ENCODE results near the gene FGF1.

Gene FGF1

DNA sequence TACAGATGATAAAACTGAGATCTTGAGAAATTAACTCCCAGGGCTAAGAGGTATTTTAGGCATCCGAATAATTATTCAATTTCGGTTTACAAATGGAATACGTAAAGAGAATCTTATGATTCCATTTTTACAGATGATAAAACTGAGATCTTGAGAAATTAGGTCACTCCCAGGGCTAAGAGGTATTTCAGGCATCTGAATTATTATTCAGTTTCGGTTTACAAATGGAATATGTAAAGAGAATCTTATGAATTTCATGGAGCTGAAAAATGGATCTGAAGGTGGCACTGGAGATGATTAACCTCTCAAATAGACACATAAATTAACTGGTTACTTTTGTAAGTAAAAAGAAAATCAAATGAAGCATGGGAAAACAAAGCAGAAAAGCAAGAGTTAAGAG is 44.2 kb downstream of the FGF1 start:
- Histone ChIP-seq H3K36me3 (ENCODE audit: control insufficient read depth in 1 of 2, insufficient read depth in 2 of 2, low read depth in 1 of 2, low read length in 2 of 2) (no peaks in the 10 kb centered on the region), H3K4me3 (ENCODE audit: insufficient read depth in 1 of 2, low read depth in 1 of 2, low read length in 2 of 2) (no peak overlapping the region), H4K91ac (ENCODE audit: low read length) (no peak overlapping the region), H3K79me1 (replicated peaks; ENCODE audit: low read length, poor library complexity, severe bottlenecking) (no peaks in the 10 kb centered on the region), H2AK5ac (ENCODE audit: low read length, severe bottlenecking) (peak overlapping the region; percentile 91), H3K9me3 (ENCODE audit: control insufficient read depth, low read length) (no peaks in the 10 kb centered on the region), H2BK15ac (ENCODE audit: low read depth, poor library complexity, severe bottlenecking) (no peak overlapping the region), H3K4me1 (ENCODE audit: control insufficient read depth, insufficient read depth, low read depth, low read length) (peaks cover 12% of the 10 kb centered on the region), H3K27me3 (ENCODE audit: control insufficient read depth in 1 of 2, insufficient read depth in 1 of 2, low read length in 2 of 2) (no peaks in the 10 kb centered on the region), H4K8ac (ENCODE audit: low read length) (no peak overlapping the region), H2AFZ (ENCODE audit: low read depth, low read length) (no peak overlapping the region), H2BK120ac (ENCODE audit: low read depth, low read length) (no peak overlapping the region), H3K4me2 (ENCODE audit: low read length, poor library complexity, severe bottlenecking) (no peak overlapping the region), H2BK12ac (ENCODE audit: low read length in 2 of 2) (peak overlapping the region in 1 of 2 experiments; percentile 91), H3K23ac (ENCODE audit: low read length in 2 of 2) (no peak overlapping the region), H3K14ac (ENCODE audit: low read length in 2 of 2) (no peak overlapping the region), H3K27ac (ENCODE audit: low read length, poor library complexity, severe bottlenecking) (no peak overlapping the region), H3K9ac (ENCODE audit: low read length) (no peak overlapping the region), H2BK5ac (ENCODE audit: low read depth, low read length, poor library complexity, severe bottlenecking) (no peak overlapping the region), H3K18ac (ENCODE audit: low read depth in 1 of 2, low read length in 2 of 2) (no peak overlapping the region), H3K4ac (ENCODE audit: low read depth in 1 of 2, low read length in 2 of 2) (no peak overlapping the region)
- DNase-seq, result no peak
- WGBS, result 100% methylated on average over 4 of the region's 4 CpGs

DNA sequence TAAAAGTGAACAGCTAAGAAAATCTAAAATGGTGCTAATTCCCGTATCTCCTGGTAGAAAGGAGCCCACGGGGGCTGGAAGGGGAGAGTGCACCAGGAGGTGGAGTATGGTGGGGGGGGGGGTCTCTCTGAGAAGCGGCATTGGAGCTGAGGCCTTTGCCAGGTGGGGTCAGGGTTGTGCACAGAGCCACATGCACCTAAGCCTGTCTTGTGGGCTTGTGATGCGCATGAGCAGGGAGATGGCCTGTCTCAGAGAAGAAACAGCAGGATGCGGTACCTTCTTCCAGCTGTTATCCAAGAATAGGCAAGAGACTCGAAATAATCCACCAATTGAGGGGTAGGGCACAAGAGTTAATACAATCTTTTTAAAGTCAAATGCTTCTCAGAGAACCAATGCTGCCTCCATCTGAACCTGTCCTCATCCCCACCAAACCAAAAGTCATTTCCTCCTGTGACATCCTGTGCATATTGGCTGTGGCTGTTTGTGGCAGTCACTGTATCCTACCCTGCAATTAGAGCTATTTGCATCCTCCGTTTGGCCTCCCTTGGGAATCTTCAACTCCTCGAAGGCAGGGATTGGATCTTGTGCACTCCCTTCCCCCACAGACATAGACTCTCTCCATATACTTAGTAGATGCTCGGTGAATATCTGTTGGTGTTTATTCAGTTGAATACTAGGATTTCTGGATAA is 45.4 kb downstream of the FGF1 start:
- Histone ChIP-seq H3K14ac (ENCODE audit: low read length in 2 of 2) (no peak overlapping the region), H2BK15ac (ENCODE audit: low read depth, poor library complexity, severe bottlenecking) (no peak overlapping the region), H3K4me1 (ENCODE audit: control insufficient read depth, insufficient read depth, low read depth, low read length) (peaks cover 12% of the 10 kb centered on the region), H2BK120ac (ENCODE audit: low read depth, low read length) (no peak overlapping the region), H3K27ac (ENCODE audit: low read length, poor library complexity, severe bottlenecking) (no peak overlapping the region), H3K9ac (ENCODE audit: low read length) (no peak overlapping the region), H2BK12ac (ENCODE audit: low read length in 2 of 2) (no peak overlapping the region), H4K91ac (ENCODE audit: low read length) (no peak overlapping the region), H2AFZ (ENCODE audit: low read depth, low read length) (no peak overlapping the region), H3K79me1 (replicated peaks; ENCODE audit: low read length, poor library complexity, severe bottlenecking) (no peaks in the 10 kb centered on the region), H3K4me3 (ENCODE audit: insufficient read depth in 1 of 2, low read depth in 1 of 2, low read length in 2 of 2) (no peak overlapping the region), H4K8ac (ENCODE audit: low read length) (no peak overlapping the region), H2BK5ac (ENCODE audit: low read depth, low read length, poor library complexity, severe bottlenecking) (no peak overlapping the region), H3K4me2 (ENCODE audit: low read length, poor library complexity, severe bottlenecking) (no peak overlapping the region), H3K36me3 (ENCODE audit: control insufficient read depth in 1 of 2, insufficient read depth in 2 of 2, low read depth in 1 of 2, low read length in 2 of 2) (no peaks in the 10 kb centered on the region), H3K4ac (ENCODE audit: low read depth in 1 of 2, low read length in 2 of 2) (no peak overlapping the region), H3K18ac (ENCODE audit: low read depth in 1 of 2, low read length in 2 of 2) (no peak overlapping the region), H2AK5ac (ENCODE audit: low read length, severe bottlenecking) (no peak overlapping the region), H3K27me3 (ENCODE audit: control insufficient read depth in 1 of 2, insufficient read depth in 1 of 2, low read length in 2 of 2) (no peaks in the 10 kb centered on the region), H3K23ac (ENCODE audit: low read length in 2 of 2) (no peak overlapping the region), H3K9me3 (ENCODE audit: control insufficient read depth, low read length) (no peaks in the 10 kb centered on the region)
- DNase-seq, result no peak
- WGBS, result 81% methylated on average over 8 of the region's 9 CpGs

- Histone ChIP-seq H3K4me2 (ENCODE audit: low read length, poor library complexity, severe bottlenecking) (no peak overlapping the region), H3K4ac (ENCODE audit: low read depth in 1 of 2, low read length in 2 of 2) (no peak overlapping the region), H3K79me1 (replicated peaks; ENCODE audit: low read length, poor library complexity, severe bottlenecking) (no peaks in the 10 kb centered on the region), H4K91ac (ENCODE audit: low read length) (no peak overlapping the region), H4K8ac (ENCODE audit: low read length) (no peak overlapping the region), H3K23ac (ENCODE audit: low read length in 2 of 2) (no peak overlapping the region), H2BK12ac (ENCODE audit: low read length in 2 of 2) (no peak overlapping the region), H3K18ac (ENCODE audit: low read depth in 1 of 2, low read length in 2 of 2) (no peak overlapping the region), H3K14ac (ENCODE audit: low read length in 2 of 2) (no peak overlapping the region), H2AK5ac (ENCODE audit: low read length, severe bottlenecking) (no peak overlapping the region), H2BK5ac (ENCODE audit: low read depth, low read length, poor library complexity, severe bottlenecking) (no peak overlapping the region), H3K36me3 (ENCODE audit: control insufficient read depth in 1 of 2, insufficient read depth in 2 of 2, low read depth in 1 of 2, low read length in 2 of 2) (no peaks in the 10 kb centered on the region), H3K4me1 (ENCODE audit: control insufficient read depth, insufficient read depth, low read depth, low read length) (peaks cover 9% of the 10 kb centered on the region), H2BK120ac (ENCODE audit: low read depth, low read length) (no peak overlapping the region), H3K27ac (ENCODE audit: low read length, poor library complexity, severe bottlenecking) (no peak overlapping the region), H3K9me3 (ENCODE audit: control insufficient read depth, low read length) (no peaks in the 10 kb centered on the region), H3K9ac (ENCODE audit: low read length) (no peak overlapping the region), H2BK15ac (ENCODE audit: low read depth, poor library complexity, severe bottlenecking) (no peak overlapping the region), H2AFZ (ENCODE audit: low read depth, low read length) (no peak overlapping the region), H3K27me3 (ENCODE audit: control insufficient read depth in 1 of 2, insufficient read depth in 1 of 2, low read length in 2 of 2) (no peaks in the 10 kb centered on the region), H3K4me3 (ENCODE audit: insufficient read depth in 1 of 2, low read depth in 1 of 2, low read length in 2 of 2) (no peak overlapping the region)
- DNase-seq, result no peak
- 100% methylated on average over 3 of the region's 4 CpGs for WGBS
These were observed 46.4 kb downstream of the FGF1 start for GRCh38 chr5:142639455-142639854.

- H2BK5ac ChIP-seq (ENCODE audit: low read depth, low read length, poor library complexity, severe bottlenecking), result no peak overlapping the region
- H2AFZ ChIP-seq (ENCODE audit: low read depth, low read length), result no peak overlapping the region
- no peak overlapping the region for H3K9ac ChIP-seq (ENCODE audit: low read length)
- H4K91ac ChIP-seq (ENCODE audit: low read length), result no peak overlapping the region
- H3K36me3 ChIP-seq (ENCODE audit: control insufficient read depth in 1 of 2, insufficient read depth in 2 of 2, low read depth in 1 of 2, low read length in 2 of 2), result no peaks in the 10 kb centered on the region
- no peak for DNase-seq
- no peak overlapping the region for H2BK15ac ChIP-seq (ENCODE audit: low read depth, poor library complexity, severe bottlenecking)
- no peak overlapping the region for H2BK12ac ChIP-seq (ENCODE audit: low read length in 2 of 2)
- H3K18ac ChIP-seq (ENCODE audit: low read depth in 1 of 2, low read length in 2 of 2), result no peak overlapping the region
- H3K23ac ChIP-seq (ENCODE audit: low read length in 2 of 2), result no peak overlapping the region
- no peak overlapping the region for H3K4me3 ChIP-seq (ENCODE audit: insufficient read depth in 1 of 2, low read depth in 1 of 2, low read length in 2 of 2)
- H3K79me1 ChIP-seq (replicated peaks; ENCODE audit: low read length, poor library complexity, severe bottlenecking), result no peaks in the 10 kb centered on the region
- H3K27me3 ChIP-seq (ENCODE audit: control insufficient read depth in 1 of 2, insufficient read depth in 1 of 2, low read length in 2 of 2), result no peaks in the 10 kb centered on the region
- H3K27ac ChIP-seq (ENCODE audit: low read length, poor library complexity, severe bottlenecking), result no peak overlapping the region
- H4K8ac ChIP-seq (ENCODE audit: low read length), result no peak overlapping the region
- H3K4ac ChIP-seq (ENCODE audit: low read depth in 1 of 2, low read length in 2 of 2), result no peak overlapping the region
- H3K4me2 ChIP-seq (ENCODE audit: low read length, poor library complexity, severe bottlenecking), result no peak overlapping the region
- 77% methylated on average over 2 of the region's 2 CpGs for WGBS
- H3K4me1 ChIP-seq (ENCODE audit: control insufficient read depth, insufficient read depth, low read depth, low read length), result peaks cover 5% of the 10 kb centered on the region
- no peak overlapping the region for H2BK120ac ChIP-seq (ENCODE audit: low read depth, low read length)
- H2AK5ac ChIP-seq (ENCODE audit: low read length, severe bottlenecking), result no peak overlapping the region
- no peaks in the 10 kb centered on the region for H3K9me3 ChIP-seq (ENCODE audit: control insufficient read depth, low read length)
- H3K14ac ChIP-seq (ENCODE audit: low read length in 2 of 2), result no peak overlapping the region
These were observed 48.0 kb downstream of the FGF1 start for GRCh38 chr5:142637871-142638270.
